K562 (cell line): Measurements from ENCODE around the gene PPP2R5A.

Source experiments
- BHLHE40 ChIP-seq: IDR thresholded peaks from 2 replicates; pipeline ENCODE4 v1.6.1; 2011; ENCODE audit warnings: low read length, improper control_type of control experiment
- CTCF ChIP-seq, 3 experiments: IDR thresholded peaks in 2 of 3; conservative IDR thresholded peaks in 1 of 3; 2 replicates each; pipeline ENCODE4 v1.5.1; 2011 to 2012; ENCODE audit warnings: low read length in 3 of 3, mild to moderate bottlenecking in 3 of 3, control low read depth in 2 of 3, improper control_type of control experiment in 1 of 3, inconsistent platforms in 1 of 3, low read depth in 1 of 3, mixed read lengths in 1 of 3, moderate library complexity in 1 of 3; ENCODE audit not compliant: insufficient read depth in 2 of 3
- CXXC5 ChIP-seq: fragments of 250-450 bp; sonication (Bioruptor Pico); IDR thresholded peaks from 2 replicates; pipeline ENCODE4 v1.8.0; 2022; ENCODE audit warnings: inconsistent platforms, mild to moderate bottlenecking, moderate library complexity
- MAFK ChIP-seq: IDR thresholded peaks from 2 replicates; pipeline ENCODE4 v1.6.1; 2011; ENCODE audit warnings: low read length, improper control_type of control experiment
- POLR2A ChIP-seq: fragments of 450-650 bp; conservative IDR thresholded peaks from 2 replicates; pipeline ENCODE4 v1.6.1; 2016
- POLR2AphosphoS2 ChIP-seq: IDR thresholded peaks from 2 replicates; pipeline ENCODE4 v1.6.1; 2012; ENCODE audit warnings: low read length, improper control_type of control experiment
- RBM17 ChIP-seq: fragments of 200-400 bp; formaldehyde crosslinking; IDR thresholded peaks from 2 replicates; pipeline ENCODE4 v1.6.1; 2017; ENCODE audit warnings: low read depth, mild to moderate bottlenecking, low read length, borderline replicate concordance
- SMARCA5 ChIP-seq: fragments of 450-650 bp; IDR thresholded peaks from 2 replicates; pipeline ENCODE4 v1.6.1; 2016
- TF ChIP-seq, protein P1 (sequence below), 2 experiments: fragments of 450-650 bp; IDR thresholded peaks; 2 replicates each; pipeline ENCODE4 v1.6.1; 2018; ENCODE audit warnings: mild to moderate bottlenecking in 2 of 2, low read depth in 1 of 2; ENCODE audit not compliant: partially characterized antibody in 2 of 2
- TF ChIP-seq, protein P2 (sequence below): fragments of 450-650 bp; formaldehyde crosslinking; IDR thresholded peaks from 2 replicates; pipeline ENCODE4 v1.4.0; 2022; ENCODE audit warnings: missing genetic modification characterization

DNA sequence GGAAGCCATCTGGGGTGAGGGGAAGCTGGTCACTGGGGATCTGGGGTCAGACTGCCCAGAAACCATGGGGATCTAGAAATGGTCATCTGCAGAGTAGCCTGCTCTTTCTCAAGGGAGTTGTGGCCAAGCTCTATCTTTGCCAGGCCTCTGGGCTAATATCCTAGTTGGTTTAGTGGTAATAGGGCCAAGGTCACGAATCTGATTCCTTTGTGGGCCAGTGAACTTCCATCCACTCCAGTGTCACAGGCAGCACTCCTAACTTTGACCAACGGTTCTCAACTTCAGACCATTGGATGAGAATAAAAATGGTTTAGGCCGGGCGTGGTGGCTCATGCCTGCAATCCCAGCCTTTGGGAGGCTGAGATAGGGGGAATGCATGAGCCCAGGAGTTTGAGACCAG lies 28.1 kb upstream of the PPP2R5A start:
- no peak for TF ChIP-seq MAFK
- no peak for TF ChIP-seq CTCF (IDR thresholded peaks at IDR 0.05 in 2 of 3, conservative IDR thresholded peaks at IDR 0.05 in 1 of 3; ENCODE audit: insufficient read depth in 2 of 3, low read depth in 1 of 3, low read length in 3 of 3)
- TF ChIP-seq BHLHE40, result no peak
- TF ChIP-seq POLR2A, result no peak
- TF ChIP-seq, protein P1, sequence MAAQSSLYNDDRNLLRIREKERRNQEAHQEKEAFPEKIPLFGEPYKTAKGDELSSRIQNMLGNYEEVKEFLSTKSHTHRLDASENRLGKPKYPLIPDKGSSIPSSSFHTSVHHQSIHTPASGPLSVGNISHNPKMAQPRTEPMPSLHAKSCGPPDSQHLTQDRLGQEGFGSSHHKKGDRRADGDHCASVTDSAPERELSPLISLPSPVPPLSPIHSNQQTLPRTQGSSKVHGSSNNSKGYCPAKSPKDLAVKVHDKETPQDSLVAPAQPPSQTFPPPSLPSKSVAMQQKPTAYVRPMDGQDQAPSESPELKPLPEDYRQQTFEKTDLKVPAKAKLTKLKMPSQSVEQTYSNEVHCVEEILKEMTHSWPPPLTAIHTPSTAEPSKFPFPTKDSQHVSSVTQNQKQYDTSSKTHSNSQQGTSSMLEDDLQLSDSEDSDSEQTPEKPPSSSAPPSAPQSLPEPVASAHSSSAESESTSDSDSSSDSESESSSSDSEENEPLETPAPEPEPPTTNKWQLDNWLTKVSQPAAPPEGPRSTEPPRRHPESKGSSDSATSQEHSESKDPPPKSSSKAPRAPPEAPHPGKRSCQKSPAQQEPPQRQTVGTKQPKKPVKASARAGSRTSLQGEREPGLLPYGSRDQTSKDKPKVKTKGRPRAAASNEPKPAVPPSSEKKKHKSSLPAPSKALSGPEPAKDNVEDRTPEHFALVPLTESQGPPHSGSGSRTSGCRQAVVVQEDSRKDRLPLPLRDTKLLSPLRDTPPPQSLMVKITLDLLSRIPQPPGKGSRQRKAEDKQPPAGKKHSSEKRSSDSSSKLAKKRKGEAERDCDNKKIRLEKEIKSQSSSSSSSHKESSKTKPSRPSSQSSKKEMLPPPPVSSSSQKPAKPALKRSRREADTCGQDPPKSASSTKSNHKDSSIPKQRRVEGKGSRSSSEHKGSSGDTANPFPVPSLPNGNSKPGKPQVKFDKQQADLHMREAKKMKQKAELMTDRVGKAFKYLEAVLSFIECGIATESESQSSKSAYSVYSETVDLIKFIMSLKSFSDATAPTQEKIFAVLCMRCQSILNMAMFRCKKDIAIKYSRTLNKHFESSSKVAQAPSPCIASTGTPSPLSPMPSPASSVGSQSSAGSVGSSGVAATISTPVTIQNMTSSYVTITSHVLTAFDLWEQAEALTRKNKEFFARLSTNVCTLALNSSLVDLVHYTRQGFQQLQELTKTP (IDR thresholded peaks at IDR 0.05; ENCODE audit: low read depth in 1 of 2, partially characterized antibody in 2 of 2), result no peak
- TF ChIP-seq CXXC5, result no peak
- TF ChIP-seq RBM17, result no peak
- no peak for TF ChIP-seq POLR2AphosphoS2
- TF ChIP-seq, protein P2, sequence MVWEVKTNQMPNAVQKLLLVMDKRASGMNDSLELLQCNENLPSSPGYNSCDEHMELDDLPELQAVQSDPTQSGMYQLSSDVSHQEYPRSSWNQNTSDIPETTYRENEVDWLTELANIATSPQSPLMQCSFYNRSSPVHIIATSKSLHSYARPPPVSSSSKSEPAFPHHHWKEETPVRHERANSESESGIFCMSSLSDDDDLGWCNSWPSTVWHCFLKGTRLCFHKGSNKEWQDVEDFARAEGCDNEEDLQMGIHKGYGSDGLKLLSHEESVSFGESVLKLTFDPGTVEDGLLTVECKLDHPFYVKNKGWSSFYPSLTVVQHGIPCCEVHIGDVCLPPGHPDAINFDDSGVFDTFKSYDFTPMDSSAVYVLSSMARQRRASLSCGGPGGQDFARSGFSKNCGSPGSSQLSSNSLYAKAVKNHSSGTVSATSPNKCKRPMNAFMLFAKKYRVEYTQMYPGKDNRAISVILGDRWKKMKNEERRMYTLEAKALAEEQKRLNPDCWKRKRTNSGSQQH (CRISPR knock-in tag), result no peak
- no peak for TF ChIP-seq SMARCA5
